HG03571 (cell line): Measurements from ENCODE around the gene GPR37L1.
"Not testable (repeated sequence)": the region's sequence is repeated elsewhere in the genome, so short reads cannot be mapped to it uniquely, and the experiment has no call there.

Experiments used
- ATAC-seq: cut with Tn5 transposase; IDR thresholded peaks from one replicate; pipeline ENCODE4 v1.9.1; 2021; ENCODE audit not compliant: unreplicated experiment

The GPR37L1 gene

GRCh38 chr1:202167054-202167453 is 44.3 kb downstream of the GPR37L1 start:
- ATAC-seq = not testable (repeated sequence)

- ATAC-seq = no peak
Measured at GRCh38 chr1:202167708-202168415, 45.1 kb downstream of the GPR37L1 start.

- ATAC-seq = no peak
Measured at GRCh38 chr1:202168861-202169260, 46.1 kb downstream of the GPR37L1 start.

- no peak for ATAC-seq
Measured at GRCh38 chr1:202170726-202171125, 48.0 kb downstream of the GPR37L1 start.

- no peak for ATAC-seq
Measured at GRCh38 chr1:202171292-202172014, 48.7 kb downstream of the GPR37L1 start.

GRCh38 chr1:202172015-202172355 is 49.3 kb downstream of the GPR37L1 start:
- no peak for ATAC-seq

- ATAC-seq = no peak
Measured at GRCh38 chr1:202173993-202174392, 51.3 kb downstream of the GPR37L1 start.

- no peak for ATAC-seq
Measured at GRCh38 chr1:202176949-202177927, 54.5 kb downstream of the GPR37L1 start.

- no peak for ATAC-seq
Measured at GRCh38 chr1:202179828-202180750, 57.4 kb downstream of the GPR37L1 start.

GRCh38 chr1:202180751-202181139 is 58.0 kb downstream of the GPR37L1 start:
- not testable (repeated sequence) for ATAC-seq

- no peak for ATAC-seq
Measured at GRCh38 chr1:202181586-202181985, 58.9 kb downstream of the GPR37L1 start.

GRCh38 chr1:202182040-202182877 is 59.5 kb downstream of the GPR37L1 start:
- ATAC-seq = no peak
